Caco-2 (cell line): ENCODE results near the gene LIMK2. TPM values are rescaled to one million over a fixed set of nuclear protein-coding genes. Genes with fewer than 3 reads are reported as not detected.
A peak's percentile ranks its signal among the peaks of the same experiment; 100 is the strongest.

Source experiments
- BruUV-seq: library from RNA; stranded (reverse); fragments of 400-500 nt; replicated peaks from 2 replicates; lab custom pipeline; 2021; lab: Mats Ljungman, UMichigan
- CTCF ChIA-PET: fragments of 300-600 bp; sonication (Branson Sonifier 250); formaldehyde crosslinking; loops from one replicate; lab custom pipeline; 2022; ENCODE audit warnings: antibody characterized with exemption; lab: Charles Lee
- POLR2A ChIA-PET: fragments of 300-600 bp; sonication (Branson Sonifier 250); formaldehyde crosslinking; loops from one replicate; lab custom pipeline; 2022; ENCODE audit warnings: antibody characterized with exemption; lab: Charles Lee
- DNase-seq, 2 experiments: peaks; one replicate each; pipeline versions ENCODE4 v3.0.0 to v3.0.0-alpha.2; 2020 to 2022
- H3K27me3 ChIP-seq: replicated peaks from 2 replicates; pipeline ENCODE4 v1.6.0; 2011; ENCODE audit warnings: low read length; ENCODE audit not compliant: control insufficient read depth, insufficient read depth
- H3K36me3 ChIP-seq: 2 replicates; pipeline ENCODE4 v1.5.1; 2011; ENCODE audit warnings: low read length; ENCODE audit not compliant: control insufficient read depth, insufficient read depth
- H3K4me1 ChIP-seq: fragments of 250-450 bp; sonication (Bioruptor Pico); 2 replicates; pipeline ENCODE4 v1.5.1; 2020; ENCODE audit warnings: mild to moderate bottlenecking
- H3K4me3 ChIP-seq: 2 replicates; pipeline ENCODE4 v1.5.1; 2011; ENCODE audit warnings: low read depth, mild to moderate bottlenecking, control low read depth, low read length
- H3K9me3 ChIP-seq: fragments of 250-450 bp; sonication (Bioruptor Pico); 2 replicates; pipeline ENCODE4 v1.5.1; 2020; ENCODE audit warnings: mild to moderate bottlenecking, moderate library complexity
- H3K27ac Mint-ChIP-seq: one replicate; pipeline ENCODE4 v1.8.0; 2022; ENCODE audit warnings: mixed read lengths; ENCODE audit not compliant: unreplicated experiment
- H3K27me3 Mint-ChIP-seq: one replicate; pipeline ENCODE4 v1.8.0; 2022; ENCODE audit warnings: mixed read lengths; ENCODE audit not compliant: insufficient read depth, unreplicated experiment
- H3K36me3 Mint-ChIP-seq: one replicate; pipeline ENCODE4 v1.8.0; 2022; ENCODE audit warnings: mild to moderate bottlenecking, mixed read lengths; ENCODE audit not compliant: insufficient read depth, unreplicated experiment
- H3K4me1 Mint-ChIP-seq: one replicate; pipeline ENCODE4 v1.8.0; 2022; ENCODE audit warnings: low read depth, mixed read lengths; ENCODE audit not compliant: unreplicated experiment
- H3K4me3 Mint-ChIP-seq: one replicate; pipeline ENCODE4 v1.8.0; 2022; ENCODE audit warnings: mild to moderate bottlenecking, moderate library complexity, mixed read lengths; ENCODE audit not compliant: unreplicated experiment
- H3K9me3 Mint-ChIP-seq: one replicate; pipeline ENCODE4 v1.8.0; 2022; ENCODE audit warnings: mixed read lengths; ENCODE audit not compliant: unreplicated experiment
- CTCF ChIP-seq, 2 experiments: fragments of 200-600 bp in 1 of 2; IDR thresholded peaks; 1 replicate in 1 of 2; 2 replicates in 1 of 2; pipeline versions ENCODE4 v1.5.1 to v1.8.0; 2011 to 2022; ENCODE audit warnings: antibody characterized with exemption in 1 of 2, control low read depth in 1 of 2, inconsistent platforms in 1 of 2, low read depth in 1 of 2, low read length in 1 of 2, mild to moderate bottlenecking in 1 of 2, moderate library complexity in 1 of 2; ENCODE audit not compliant: insufficient read depth in 1 of 2, severe bottlenecking in 1 of 2, unreplicated experiment in 1 of 2
- intact Hi-C: fragments of 100-400 bp; cut with micrococcal nuclease; formaldehyde crosslinking; loops from one replicate; pipeline ENCODE4 v1.10.0; 2022; ENCODE audit not compliant: unreplicated experiment
- total RNA-seq: library from RNA; stranded (reverse); gene quantifications from 2 replicates; pipeline ENCODE4 v1.2.3, GENCODE V29; 2022

The LIMK2 gene
- total RNA-seq, 1 experiment from 2014 or later, result 36.3 TPM

- no peak for TF ChIP-seq CTCF (IDR thresholded peaks at IDR 0.05; ENCODE audit: insufficient read depth in 1 of 2, low read depth in 1 of 2, low read length in 1 of 2, severe bottlenecking in 1 of 2, unreplicated experiment in 1 of 2)
- BruUV-seq, result no TSS peak
- Mint-ChIP-seq H3K36me3 (peaks cover 4% of the 10 kb centered on the region), H3K4me3 (no peak overlapping the region), H3K27ac (no peak overlapping the region), H3K4me1 (peaks cover 1% of the 10 kb centered on the region), H3K9me3 (no peaks in the 10 kb centered on the region), H3K27me3 (no peaks in the 10 kb centered on the region)
- no peak overlapping the region for H3K4me3 ChIP-seq
- intact Hi-C loops, result no loop called here
- ChIA-PET POLR2A (no interaction called here), CTCF (no interaction called here)
- H3K4me1 ChIP-seq, result 0 out of 2 replicates have a peak, but pooled peaks cover 3% of the 10 kb centered on the region
- DNase-seq, result no peak
- no peaks in the 10 kb centered on the region for H3K27me3 ChIP-seq
- no peaks in the 10 kb centered on the region for H3K36me3 ChIP-seq
- H3K9me3 ChIP-seq, result peaks cover 3% of the 10 kb centered on the region; the same call in 1 of the 2 replicates
Observed at GRCh38 chr22:31178859-31179258, 33.2 kb upstream of the LIMK2 start.

GRCh38 chr22:31179345-31179744 lies 32.8 kb upstream of the LIMK2 start:
- no peaks in the 10 kb centered on the region for H3K36me3 ChIP-seq
- no peak overlapping the region for H3K4me3 Mint-ChIP-seq
- 0 out of 2 replicates have a peak, but pooled peaks cover 3% of the 10 kb centered on the region for H3K4me1 ChIP-seq
- H3K4me1 Mint-ChIP-seq, result no peaks in the 10 kb centered on the region
- TF ChIP-seq CTCF (IDR thresholded peaks at IDR 0.05; ENCODE audit: insufficient read depth in 1 of 2, low read depth in 1 of 2, low read length in 1 of 2, severe bottlenecking in 1 of 2, unreplicated experiment in 1 of 2), result no peak
- DNase-seq, result peak; percentile 33 to 37
- intact Hi-C loops, result no loop called here
- ChIA-PET CTCF (no interaction called here), POLR2A (interaction anchor here (0.6 kb wide), 1 partner anchor 8 kb away, joined by 3 read pairs; no protein-coding TSS in a partner anchor)
- no peak overlapping the region for H3K4me3 ChIP-seq
- no peaks in the 10 kb centered on the region for H3K27me3 Mint-ChIP-seq
- H3K27ac Mint-ChIP-seq, result no peak overlapping the region
- H3K9me3 ChIP-seq, result peaks cover 3% of the 10 kb centered on the region; the same call in 1 of the 2 replicates
- no peaks in the 10 kb centered on the region for H3K27me3 ChIP-seq
- no TSS peak for BruUV-seq
- peaks cover 4% of the 10 kb centered on the region for H3K36me3 Mint-ChIP-seq
- no peaks in the 10 kb centered on the region for H3K9me3 Mint-ChIP-seq

- no TSS peak for BruUV-seq
- peaks cover 3% of the 10 kb centered on the region; the same call in 1 of the 2 replicates for H3K9me3 ChIP-seq
- H3K4me3 ChIP-seq, result no peak overlapping the region
- ChIA-PET CTCF (no interaction called here), POLR2A (no interaction called here)
- intact Hi-C loops, result no loop called here
- H3K4me1 ChIP-seq, result 0 out of 2 replicates have a peak, but pooled peaks cover 3% of the 10 kb centered on the region
- no peaks in the 10 kb centered on the region for H3K27me3 ChIP-seq
- peaks cover 23% of the 10 kb centered on the region for H3K36me3 Mint-ChIP-seq
- no peak overlapping the region for H3K4me3 Mint-ChIP-seq
- H3K27me3 Mint-ChIP-seq, result no peaks in the 10 kb centered on the region
- no peak for DNase-seq
- no peaks in the 10 kb centered on the region for H3K4me1 Mint-ChIP-seq
- TF ChIP-seq CTCF (IDR thresholded peaks at IDR 0.05; ENCODE audit: insufficient read depth in 1 of 2, low read depth in 1 of 2, low read length in 1 of 2, severe bottlenecking in 1 of 2, unreplicated experiment in 1 of 2), result no peak
- no peak overlapping the region for H3K27ac Mint-ChIP-seq
- H3K36me3 ChIP-seq, result no peaks in the 10 kb centered on the region; the same call in 1 of the 2 replicates
- H3K9me3 Mint-ChIP-seq, result no peaks in the 10 kb centered on the region
Observed at GRCh38 chr22:31184015-31184414, 28.1 kb upstream of the LIMK2 start.
